ENCODE data around the gene SEMA3C.

DNA sequence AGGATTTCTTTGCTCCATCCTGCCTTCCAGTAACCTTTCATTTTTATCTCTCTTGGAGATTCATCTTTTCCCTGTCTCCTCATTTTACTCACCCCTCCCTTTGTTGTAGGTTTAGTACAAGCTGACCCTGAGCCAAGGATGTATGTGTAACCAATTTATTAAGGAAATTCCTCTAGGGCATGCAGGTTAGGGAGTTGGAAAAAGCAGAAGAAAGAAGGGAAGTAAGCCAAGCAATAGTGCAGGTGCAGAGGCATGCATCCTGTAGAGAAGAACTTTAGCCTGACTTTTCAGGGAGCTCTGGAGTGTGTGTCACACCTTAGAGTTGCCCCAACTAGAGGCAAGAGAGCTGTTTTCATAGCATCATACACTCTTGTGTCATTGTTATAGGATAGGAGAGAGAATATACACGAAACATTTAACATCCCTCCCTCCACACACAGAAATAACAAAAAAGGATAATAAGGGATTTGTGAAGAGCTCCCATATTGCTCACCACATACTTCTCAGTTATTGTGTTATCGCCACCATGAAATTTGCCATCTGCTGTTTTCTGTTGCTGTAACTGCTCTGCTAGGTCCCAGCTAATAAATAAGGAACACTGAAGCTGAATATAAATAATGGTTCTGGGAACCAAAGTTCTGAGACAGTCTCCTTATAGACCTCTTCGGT, 21.8 kb upstream of the SEMA3C start:
- TF ChIP-seq, protein P1, sequence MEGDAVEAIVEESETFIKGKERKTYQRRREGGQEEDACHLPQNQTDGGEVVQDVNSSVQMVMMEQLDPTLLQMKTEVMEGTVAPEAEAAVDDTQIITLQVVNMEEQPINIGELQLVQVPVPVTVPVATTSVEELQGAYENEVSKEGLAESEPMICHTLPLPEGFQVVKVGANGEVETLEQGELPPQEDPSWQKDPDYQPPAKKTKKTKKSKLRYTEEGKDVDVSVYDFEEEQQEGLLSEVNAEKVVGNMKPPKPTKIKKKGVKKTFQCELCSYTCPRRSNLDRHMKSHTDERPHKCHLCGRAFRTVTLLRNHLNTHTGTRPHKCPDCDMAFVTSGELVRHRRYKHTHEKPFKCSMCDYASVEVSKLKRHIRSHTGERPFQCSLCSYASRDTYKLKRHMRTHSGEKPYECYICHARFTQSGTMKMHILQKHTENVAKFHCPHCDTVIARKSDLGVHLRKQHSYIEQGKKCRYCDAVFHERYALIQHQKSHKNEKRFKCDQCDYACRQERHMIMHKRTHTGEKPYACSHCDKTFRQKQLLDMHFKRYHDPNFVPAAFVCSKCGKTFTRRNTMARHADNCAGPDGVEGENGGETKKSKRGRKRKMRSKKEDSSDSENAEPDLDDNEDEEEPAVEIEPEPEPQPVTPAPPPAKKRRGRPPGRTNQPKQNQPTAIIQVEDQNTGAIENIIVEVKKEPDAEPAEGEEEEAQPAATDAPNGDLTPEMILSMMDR (IDR thresholded peaks at IDR 0.05; ENCODE audit: poor library complexity) = no peak
- no peak for TF ChIP-seq EZH2 (IDR thresholded peaks at IDR 0.05; ENCODE audit: borderline replicate concordance)
